ENCODE data around the gene CRTC2. TPM values are rescaled to one million over a fixed set of nuclear protein-coding genes. Genes with fewer than 3 reads are reported as not detected.

Gene CRTC2
- total RNA-seq, 2 donors from 2014 or later = 26.6 to 31.0 TPM

- intact Hi-C loops (cut with DNase I) = no loop called here
- DNase-seq (ENCODE audit: low spot score) = no peak
These were observed 20.0 kb upstream of the CRTC2 start for GRCh38 chr1:153978274-153978909.

- intact Hi-C loops (cut with DNase I) = no loop called here
- peak; percentile 97 for DNase-seq (ENCODE audit: low spot score)
These were observed 19.1 kb upstream of the CRTC2 start, which contains the start of gene JTB for GRCh38 chr1:153977250-153978240. JTB (minus strand) TSS chr1:153977674; CDS start chr1:153977252, 422 bp downstream.

- DNase-seq (ENCODE audit: low spot score) = no peak
- intact Hi-C loops (cut with DNase I) = no loop called here
These were observed 18.4 kb upstream of the CRTC2 start for GRCh38 chr1:153976819-153977249.

- no peak for DNase-seq (ENCODE audit: low spot score)
- intact Hi-C loops (cut with DNase I) = no loop called here
These were observed 15.1 kb upstream of the CRTC2 start for GRCh38 chr1:153973525-153973924.

GRCh38 chr1:153973071-153973470 is 14.7 kb upstream of the CRTC2 start:
- intact Hi-C loops (cut with DNase I) = no loop called here
- DNase-seq (ENCODE audit: low spot score) = no peak

GRCh38 chr1:153970346-153970745 is 11.9 kb upstream of the CRTC2 start:
- intact Hi-C loops (cut with DNase I) = no loop called here
- DNase-seq (ENCODE audit: low spot score) = peak; percentile 18

- DNase-seq (ENCODE audit: low spot score) = peak; percentile 35
- intact Hi-C loops (cut with DNase I) = no loop called here
These were observed 10.6 kb upstream of the CRTC2 start for GRCh38 chr1:153968972-153969371.

GRCh38 chr1:153968408-153968807 is 10.0 kb upstream of the CRTC2 start:
- DNase-seq (ENCODE audit: low spot score) = peak; percentile 74
- intact Hi-C loops (cut with DNase I) = no loop called here

GRCh38 chr1:153968000-153968363 is 9.6 kb upstream of the CRTC2 start:
- intact Hi-C loops (cut with DNase I) = no loop called here
- peak; percentile 75 for DNase-seq (ENCODE audit: low spot score)

GRCh38 chr1:153967107-153967999 is 8.9 kb upstream of the CRTC2 start, which contains the start of gene CREB3L4:
CREB3L4 (plus strand) TSS chr1:153967902; CDS start chr1:153968526, 624 bp downstream.
- intact Hi-C loops (cut with DNase I) = no loop called here
- peak; percentile 96 for DNase-seq (ENCODE audit: low spot score)

GRCh38 chr1:153963850-153964331 is 5.5 kb upstream of the CRTC2 start:
- intact Hi-C loops (cut with DNase I) = no loop called here
- DNase-seq (ENCODE audit: low spot score) = peak; percentile 85

GRCh38 chr1:153963030-153963849 is 4.8 kb upstream of the CRTC2 start, which contains the start of gene SLC39A1:
SLC39A1 (minus strand) TSS chr1:153963537; CDS start chr1:153962715, 822 bp downstream.
- DNase-seq (ENCODE audit: low spot score) = peak; percentile 99
- intact Hi-C loops (cut with DNase I) = no loop called here

- no peak for DNase-seq (ENCODE audit: low spot score)
- intact Hi-C loops (cut with DNase I) = no loop called here
These were observed 3.9 kb upstream of the CRTC2 start for GRCh38 chr1:153962088-153963029.

- no peak for DNase-seq (ENCODE audit: low spot score)
- intact Hi-C loops (cut with DNase I) = no loop called here
These were observed 3.0 kb upstream of the CRTC2 start for GRCh38 chr1:153961421-153961820.

- DNase-seq (ENCODE audit: low spot score) = no peak
- intact Hi-C loops (cut with DNase I) = no loop called here
These were observed 1.8 kb upstream of the CRTC2 start for GRCh38 chr1:153960206-153960605.

GRCh38 chr1:153959454-153959853 is 1.0 kb upstream of the CRTC2 start:
- no peak for DNase-seq (ENCODE audit: low spot score)
- intact Hi-C loops (cut with DNase I) = no loop called here

- DNase-seq (ENCODE audit: low spot score) = no peak
- intact Hi-C loops (cut with DNase I) = no loop called here
These were observed 499 bp upstream of the CRTC2 start for GRCh38 chr1:153958961-153959260.

Measured in posterior vena cava (tissue), 2 donors.